ENCODE measurements around the gene PKLR.
A peak's percentile ranks its signal among the peaks of the same experiment; 100 is the strongest.
"Not testable (repeated sequence)": the region's sequence is repeated elsewhere in the genome, so short reads cannot be mapped to it uniquely, and the experiment has no call there.

Gene PKLR

GRCh38 chr1:155300024-155300423 lies 1.2 kb downstream of the PKLR start:
- Histone ChIP-seq H3K27me3 (ENCODE audit: control insufficient read depth, insufficient read depth, low read length) (no peaks in the 10 kb centered on the region), H3K4me1 (ENCODE audit: control insufficient read depth, insufficient read depth, low read length) (peaks cover 4% of the 10 kb centered on the region; the same call in 1 of the 2 replicates), H3K36me3 (ENCODE audit: control insufficient read depth, insufficient read depth, low read length) (no peaks in the 10 kb centered on the region), H3K27ac (ENCODE audit: low read length) (no peak overlapping the region), H3K4me3 (ENCODE audit: low read length) (no peak overlapping the region), H3K9me3 (ENCODE audit: control insufficient read depth, insufficient read depth, low read length) (no peaks in the 10 kb centered on the region)
- WGBS (ENCODE audit: insufficient coverage, insufficient read length): no CpG with 5 or more reads among the region's 8 CpGs
- no peak for DNase-seq (ENCODE audit: low read depth, low spot score)

GRCh38 chr1:155297384-155297783 lies 3.9 kb downstream of the PKLR start:
- peaks cover 8% of the 10 kb centered on the region; the same call in 1 of the 2 replicates for H3K27me3 ChIP-seq (ENCODE audit: control insufficient read depth, insufficient read depth, low read length)
- H3K36me3 ChIP-seq (ENCODE audit: control insufficient read depth, insufficient read depth, low read length): no peaks in the 10 kb centered on the region
- H3K27ac ChIP-seq (ENCODE audit: low read length): no peak overlapping the region
- no peak for DNase-seq (ENCODE audit: low read depth, low spot score)
- H3K4me1 ChIP-seq (ENCODE audit: control insufficient read depth, insufficient read depth, low read length): peaks cover 8% of the 10 kb centered on the region; the same call in 1 of the 2 replicates
- 100% methylated on average over 2 of the region's 7 CpGs for WGBS (ENCODE audit: insufficient coverage, insufficient read length)
- no peaks in the 10 kb centered on the region for H3K9me3 ChIP-seq (ENCODE audit: control insufficient read depth, insufficient read depth, low read length)
- H3K4me3 ChIP-seq (ENCODE audit: low read length): no peak overlapping the region

- Histone ChIP-seq H3K36me3 (ENCODE audit: control insufficient read depth, insufficient read depth, low read length) (no peaks in the 10 kb centered on the region), H3K4me3 (ENCODE audit: low read length) (no peak overlapping the region), H3K9me3 (ENCODE audit: control insufficient read depth, insufficient read depth, low read length) (no peaks in the 10 kb centered on the region), H3K27ac (ENCODE audit: low read length) (no peak overlapping the region), H3K4me1 (ENCODE audit: control insufficient read depth, insufficient read depth, low read length) (peaks cover 8% of the 10 kb centered on the region; the same call in 1 of the 2 replicates), H3K27me3 (ENCODE audit: control insufficient read depth, insufficient read depth, low read length) (peaks cover 8% of the 10 kb centered on the region; the same call in 1 of the 2 replicates)
- DNase-seq (ENCODE audit: low read depth, low spot score): no peak
- WGBS (ENCODE audit: insufficient coverage, insufficient read length): no CpG with 5 or more reads among the region's 3 CpGs
Observed at GRCh38 chr1:155296661-155297060, 4.6 kb downstream of the PKLR start.

GRCh38 chr1:155295942-155296267 lies 5.3 kb downstream of the PKLR start:
- H3K36me3 ChIP-seq (ENCODE audit: control insufficient read depth, insufficient read depth, low read length): no peaks in the 10 kb centered on the region
- H3K9me3 ChIP-seq (ENCODE audit: control insufficient read depth, insufficient read depth, low read length): no peaks in the 10 kb centered on the region
- peak overlapping the region; percentile 55; the same call in 1 of the 2 replicates for H3K4me3 ChIP-seq (ENCODE audit: low read length)
- no peak overlapping the region for H3K27ac ChIP-seq (ENCODE audit: low read length)
- H3K4me1 ChIP-seq (ENCODE audit: control insufficient read depth, insufficient read depth, low read length): peaks cover 8% of the 10 kb centered on the region; the same call in 1 of the 2 replicates
- no CpG with 5 or more reads among the region's 7 CpGs for WGBS (ENCODE audit: insufficient coverage, insufficient read length)
- peaks cover 8% of the 10 kb centered on the region; the same call in 1 of the 2 replicates for H3K27me3 ChIP-seq (ENCODE audit: control insufficient read depth, insufficient read depth, low read length)
- DNase-seq (ENCODE audit: low read depth, low spot score): no peak

GRCh38 chr1:155295183-155295941 lies 5.9 kb downstream of the PKLR start:
- DNase-seq (ENCODE audit: low read depth, low spot score): no peak
- peaks cover 8% of the 10 kb centered on the region; the same call in 1 of the 2 replicates for H3K27me3 ChIP-seq (ENCODE audit: control insufficient read depth, insufficient read depth, low read length)
- no peaks in the 10 kb centered on the region for H3K9me3 ChIP-seq (ENCODE audit: control insufficient read depth, insufficient read depth, low read length)
- H3K36me3 ChIP-seq (ENCODE audit: control insufficient read depth, insufficient read depth, low read length): no peaks in the 10 kb centered on the region
- no CpG with 5 or more reads among the region's 47 CpGs for WGBS (ENCODE audit: insufficient coverage, insufficient read length)
- H3K4me3 ChIP-seq (ENCODE audit: low read length): peak overlapping the region; percentile 55; the same call in 1 of the 2 replicates
- peaks cover 8% of the 10 kb centered on the region; the same call in 1 of the 2 replicates for H3K4me1 ChIP-seq (ENCODE audit: control insufficient read depth, insufficient read depth, low read length)
- no peak overlapping the region for H3K27ac ChIP-seq (ENCODE audit: low read length)

- Histone ChIP-seq H3K4me3 (ENCODE audit: low read length) (peak overlapping the region; percentile 55; the same call in 1 of the 2 replicates), H3K4me1 (ENCODE audit: control insufficient read depth, insufficient read depth, low read length) (peaks cover 8% of the 10 kb centered on the region; the same call in 1 of the 2 replicates), H3K27me3 (ENCODE audit: control insufficient read depth, insufficient read depth, low read length) (peaks cover 8% of the 10 kb centered on the region; the same call in 1 of the 2 replicates)
Observed at GRCh38 chr1:155294520-155295182, 6.6 kb downstream of the PKLR start.

GRCh38 chr1:155293086-155293749 lies 8.0 kb downstream of the PKLR start:
- Histone ChIP-seq H3K36me3 (ENCODE audit: control insufficient read depth, insufficient read depth, low read length) (no peaks in the 10 kb centered on the region), H3K27ac (ENCODE audit: low read length) (no peak overlapping the region), H3K4me1 (ENCODE audit: control insufficient read depth, insufficient read depth, low read length) (peaks cover 8% of the 10 kb centered on the region; the same call in 1 of the 2 replicates), H3K4me3 (ENCODE audit: low read length) (no peak overlapping the region), H3K9me3 (ENCODE audit: control insufficient read depth, insufficient read depth, low read length) (no peaks in the 10 kb centered on the region), H3K27me3 (ENCODE audit: control insufficient read depth, insufficient read depth, low read length) (peaks cover 8% of the 10 kb centered on the region; the same call in 1 of the 2 replicates)
- DNase-seq (ENCODE audit: low read depth, low spot score): no peak
- WGBS (ENCODE audit: insufficient coverage, insufficient read length): no CpG with 5 or more reads among the region's 17 CpGs

More at GRCh38 chr1:155294520-155295182, 6.6 kb downstream of the PKLR start:
- WGBS (ENCODE audit: insufficient coverage, insufficient read length): no CpG with 5 or more reads among the region's 46 CpGs
- Histone ChIP-seq H3K27ac (ENCODE audit: low read length) (no peak overlapping the region), H3K36me3 (ENCODE audit: control insufficient read depth, insufficient read depth, low read length) (no peaks in the 10 kb centered on the region), H3K9me3 (ENCODE audit: control insufficient read depth, insufficient read depth, low read length) (no peaks in the 10 kb centered on the region)
- DNase-seq (ENCODE audit: low read depth, low spot score): no peak

GRCh38 chr1:155291006-155291405 lies 10.2 kb downstream of the PKLR start:
- not testable (repeated sequence) for H3K9me3 ChIP-seq (ENCODE audit: control insufficient read depth, insufficient read depth, low read length); H3K27me3 ChIP-seq (ENCODE audit: control insufficient read depth, insufficient read depth, low read length); H3K4me1 ChIP-seq (ENCODE audit: control insufficient read depth, insufficient read depth, low read length); H3K36me3 ChIP-seq (ENCODE audit: control insufficient read depth, insufficient read depth, low read length); H3K27ac ChIP-seq (ENCODE audit: low read length); H3K4me3 ChIP-seq (ENCODE audit: low read length); DNase-seq (ENCODE audit: low read depth, low spot score)
- no CpG with 5 or more reads among the region's 10 CpGs for WGBS (ENCODE audit: insufficient coverage, insufficient read length)

- DNase-seq (ENCODE audit: low read depth, low spot score): no peak
- Histone ChIP-seq H3K9me3 (ENCODE audit: control insufficient read depth, insufficient read depth, low read length) (no peaks in the 10 kb centered on the region), H3K36me3 (ENCODE audit: control insufficient read depth, insufficient read depth, low read length) (no peaks in the 10 kb centered on the region), H3K4me3 (ENCODE audit: low read length) (no peak overlapping the region), H3K4me1 (ENCODE audit: control insufficient read depth, insufficient read depth, low read length) (no peaks in the 10 kb centered on the region), H3K27me3 (ENCODE audit: control insufficient read depth, insufficient read depth, low read length) (no peaks in the 10 kb centered on the region), H3K27ac (ENCODE audit: low read length) (no peak overlapping the region)
- WGBS (ENCODE audit: insufficient coverage, insufficient read length): no CpG with 5 or more reads among the region's 21 CpGs
Observed at GRCh38 chr1:155287987-155288543, 13.2 kb downstream of the PKLR start.

GRCh38 chr1:155286544-155286943 lies 14.7 kb downstream of the PKLR start:
- no CpG with 5 or more reads among the region's 2 CpGs for WGBS (ENCODE audit: insufficient coverage, insufficient read length)

More at GRCh38 chr1:155286544-155286943, 14.7 kb downstream of the PKLR start:
- H3K9me3 ChIP-seq (ENCODE audit: control insufficient read depth, insufficient read depth, low read length): no peaks in the 10 kb centered on the region
- H3K27ac ChIP-seq (ENCODE audit: low read length): no peak overlapping the region
- H3K36me3 ChIP-seq (ENCODE audit: control insufficient read depth, insufficient read depth, low read length): no peaks in the 10 kb centered on the region
- no peak overlapping the region for H3K4me3 ChIP-seq (ENCODE audit: low read length)
- H3K4me1 ChIP-seq (ENCODE audit: control insufficient read depth, insufficient read depth, low read length): no peaks in the 10 kb centered on the region
- DNase-seq (ENCODE audit: low read depth, low spot score): no peak
- no peaks in the 10 kb centered on the region for H3K27me3 ChIP-seq (ENCODE audit: control insufficient read depth, insufficient read depth, low read length)
